Lower lobe of right lung (tissue), 2 donors: ENCODE measurements around the gene PRKN. TPM values are rescaled to one million over a fixed set of nuclear protein-coding genes. Genes with fewer than 3 reads are reported as not detected.

ENCODE experiments used
- ATAC-seq, 2 donors: fragments of 200-7000 bp; cut with Tn5 transposase; one replicate each; pipeline ENCODE4 v1.9.1; 2020 to 2022; ENCODE audit warnings: mild to moderate bottlenecking in 2 of 2, moderate library complexity in 2 of 2
- DNase-seq: peaks from one replicate; pipeline ENCODE4 v3.0.0-alpha.2; 2020
- H3K27ac ChIP-seq: fragments of 200-600 bp; one replicate; pipeline ENCODE4 v1.8.0; 2022
- H3K27me3 ChIP-seq: fragments of 200-600 bp; one replicate; pipeline ENCODE4 v1.8.0; 2022; ENCODE audit warnings: low read depth
- H3K36me3 ChIP-seq: fragments of 200-600 bp; one replicate; pipeline ENCODE4 v1.8.0; 2022; ENCODE audit warnings: mild to moderate bottlenecking
- H3K4me1 ChIP-seq: fragments of 200-600 bp; one replicate; pipeline ENCODE4 v1.8.0; 2022
- H3K4me3 ChIP-seq: fragments of 200-600 bp; one replicate; pipeline ENCODE4 v1.8.0; 2022; ENCODE audit warnings: mild to moderate bottlenecking
- H3K9me3 ChIP-seq: fragments of 200-600 bp; one replicate; pipeline ENCODE4 v1.8.0; 2022
- CTCF ChIP-seq: fragments of 200-600 bp; IDR thresholded peaks from one replicate; pipeline ENCODE4 v1.8.0; 2022; ENCODE audit warnings: antibody characterized with exemption, mild to moderate bottlenecking
- intact Hi-C: fragments of 100-400 bp; cut with DNase I; formaldehyde crosslinking; loops from one replicate; pipeline ENCODE4 v1.11.0; 2022
- total RNA-seq: library from RNA; stranded (reverse); fragmentation: NEBNext Ultra II Directional; extraction: Animal tissue kit (Norgen Biotek cat#: 25700); gene quantifications from one replicate; pipeline ENCODE4 v1.2.1, GENCODE V29; 2021
- donor health status: DM: no; HTN: yes; CAD: no; lungs with severe emphysema.

The PRKN gene
- total RNA-seq, 1 donor from 2014 or later: 6.1 TPM

DNA sequence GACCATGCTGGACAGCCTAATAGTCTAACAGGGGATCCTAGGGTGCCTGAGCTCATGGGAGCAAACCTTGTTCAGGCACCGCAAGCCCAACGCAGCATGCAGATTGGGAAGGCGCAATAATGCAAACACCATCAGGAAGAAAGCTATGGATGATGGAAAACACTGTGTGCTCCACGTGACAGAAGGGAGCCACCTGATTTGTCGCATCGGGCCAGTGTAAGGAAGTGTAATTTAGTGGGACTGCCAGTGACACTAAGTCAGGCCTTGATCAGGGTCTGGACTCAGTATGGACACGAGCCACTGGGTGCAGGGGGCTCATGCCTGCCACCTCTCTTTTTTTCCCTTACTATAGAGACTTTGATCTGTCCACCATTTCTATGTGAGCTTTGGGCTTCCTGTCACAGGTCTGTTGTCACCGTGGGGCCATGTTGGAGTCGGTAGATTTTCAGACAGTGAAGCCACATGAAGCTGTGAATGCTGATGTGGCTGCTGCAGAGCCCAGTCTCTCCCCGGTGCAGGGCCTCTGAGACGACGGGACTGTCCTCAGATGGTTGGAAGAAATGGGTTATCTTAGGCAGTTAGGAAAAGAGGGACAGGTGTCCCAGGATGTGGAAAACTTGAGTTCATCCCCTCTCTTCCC lies 1379.5 kb downstream of the PRKN start:
- Histone ChIP-seq H3K27ac (no peak overlapping the region), H3K36me3 (no peaks in the 10 kb centered on the region), H3K4me3 (no peak overlapping the region), H3K9me3 (no peaks in the 10 kb centered on the region), H3K4me1 (no peaks in the 10 kb centered on the region), H3K27me3 (no peaks in the 10 kb centered on the region)
- intact Hi-C loops: no loop called here
- no peak for TF ChIP-seq CTCF
- ATAC-seq (no peak), DNase-seq (no peak)

DNA sequence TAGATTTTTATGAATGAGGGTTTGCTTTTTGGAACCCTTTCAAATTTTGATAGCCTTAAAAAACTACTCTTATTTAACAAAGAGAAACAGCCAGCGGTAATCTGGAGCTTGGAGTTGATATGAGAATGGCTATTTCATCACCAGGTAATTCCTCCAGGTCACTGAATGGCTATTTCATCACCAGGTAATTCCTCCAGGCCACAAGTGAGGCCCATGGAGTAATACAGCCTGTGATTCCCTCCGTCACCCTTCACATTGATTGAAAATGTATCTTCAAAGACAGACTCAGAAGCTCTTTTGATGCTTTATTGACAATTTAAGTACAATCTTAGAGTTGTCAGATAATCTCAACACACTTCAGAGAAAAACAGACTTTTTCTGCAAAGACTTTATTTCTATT lies 1380.4 kb downstream of the PRKN start:
- intact Hi-C loops: no loop called here
- ATAC-seq (no peak), DNase-seq (no peak)
- Histone ChIP-seq H3K9me3 (no peaks in the 10 kb centered on the region), H3K36me3 (no peaks in the 10 kb centered on the region), H3K4me1 (no peaks in the 10 kb centered on the region), H3K4me3 (no peak overlapping the region), H3K27ac (no peak overlapping the region), H3K27me3 (no peaks in the 10 kb centered on the region)
- TF ChIP-seq CTCF: no peak

GRCh38 chr6:161346717-161347116 lies 1380.8 kb downstream of the PRKN start:
- Histone ChIP-seq H3K27me3 (no peaks in the 10 kb centered on the region), H3K36me3 (no peaks in the 10 kb centered on the region), H3K9me3 (no peaks in the 10 kb centered on the region), H3K27ac (no peak overlapping the region), H3K4me1 (no peaks in the 10 kb centered on the region), H3K4me3 (no peak overlapping the region)
- TF ChIP-seq CTCF: no peak
- ATAC-seq (no peak), DNase-seq (no peak)
- intact Hi-C loops: no loop called here

DNA sequence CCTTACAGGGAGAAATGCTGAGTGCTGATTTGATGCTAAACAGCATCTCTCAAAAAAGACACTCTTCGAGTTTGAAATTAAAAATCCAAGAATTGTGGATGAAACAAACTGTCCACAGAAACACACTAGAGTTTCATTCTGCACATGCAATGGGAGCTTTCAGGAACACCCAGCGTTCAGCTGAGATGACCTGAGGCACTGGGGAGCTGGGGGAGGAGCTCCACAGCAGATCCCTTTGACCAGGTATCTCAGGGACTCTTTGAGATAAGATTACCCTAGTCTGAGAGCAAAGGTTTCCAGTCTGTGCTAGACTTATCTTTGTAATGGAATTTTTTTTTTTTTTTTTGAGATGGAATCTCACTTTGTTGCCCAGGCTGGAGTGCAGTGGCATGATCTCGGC lies 1382.9 kb downstream of the PRKN start:
- Histone ChIP-seq H3K4me1 (no peaks in the 10 kb centered on the region), H3K36me3 (no peaks in the 10 kb centered on the region), H3K9me3 (no peaks in the 10 kb centered on the region), H3K27me3 (no peaks in the 10 kb centered on the region), H3K4me3 (no peak overlapping the region), H3K27ac (no peak overlapping the region)
- ATAC-seq (no peak), DNase-seq (no peak)
- TF ChIP-seq CTCF: no peak
- intact Hi-C loops: no loop called here

DNA sequence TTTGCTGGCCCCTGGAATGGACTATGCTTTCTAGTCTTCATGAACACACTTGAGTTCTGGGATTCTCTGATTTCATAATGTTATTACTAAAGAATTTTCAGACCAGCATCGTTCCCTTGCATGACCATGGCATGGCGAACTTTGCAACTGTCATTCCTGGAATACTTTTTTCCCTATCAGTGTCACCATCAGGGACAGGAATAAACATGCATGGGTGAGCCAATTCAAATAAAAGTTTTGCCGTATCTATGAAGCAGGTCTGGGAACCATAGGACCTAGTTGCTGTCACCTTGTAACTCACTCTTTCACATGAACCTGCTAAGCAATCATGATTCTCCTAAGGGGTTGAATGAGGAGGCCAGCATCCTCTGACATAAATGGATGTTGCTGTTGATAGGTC lies 1385.5 kb downstream of the PRKN start:
- no peak for ATAC-seq
- intact Hi-C loops: no loop called here

More for the DNA sequence above, 1385.5 kb downstream of the PRKN start:
- Histone ChIP-seq H3K4me3 (no peak overlapping the region), H3K4me1 (no peaks in the 10 kb centered on the region), H3K36me3 (no peaks in the 10 kb centered on the region), H3K9me3 (no peaks in the 10 kb centered on the region), H3K27ac (no peak overlapping the region), H3K27me3 (no peaks in the 10 kb centered on the region)
- DNase-seq: no peak
- TF ChIP-seq CTCF: no peak
